ENCODE data around the gene PCDH9. TPM values are rescaled to one million over a fixed set of nuclear protein-coding genes. Genes with fewer than 3 reads are reported as not detected.

The PCDH9 gene
- total and polyA plus RNA-seq, 2 of the 4 experiments (the other 2 are of a cell fraction), result 2.2 to 10.2 TPM

- no peak overlapping the region for H4K91ac ChIP-seq (ENCODE audit: insufficient read depth, low read depth, low read length)
- H2AK9ac ChIP-seq (replicated peaks; ENCODE audit: low read depth, low read length, poor library complexity), result no peak overlapping the region
- ATAC-seq (ENCODE audit: low read depth), result peak; percentile 84
- WGBS, 2 experiments (ENCODE audit: extremely low coverage in 2 of 2, insufficient read length in 1 of 2), result no CpG with 5 or more reads among the region's 1 CpG
- H3K4me2 ChIP-seq (ENCODE audit: low read depth, low read length), result no peak overlapping the region; the same call in 1 of the 2 replicates
- H3K56ac ChIP-seq (ENCODE audit: extremely low read depth, insufficient read depth, low read length), result no peak overlapping the region
- no peak overlapping the region for H4K5ac ChIP-seq (ENCODE audit: low read depth, low read length)
- BruUV-seq (replicated peaks), result no TSS peak
- no peak overlapping the region for H2BK20ac ChIP-seq (ENCODE audit: low read depth, low read length)
- no peak overlapping the region for H2BK5ac ChIP-seq (ENCODE audit: low read depth, low read length, poor library complexity, severe bottlenecking)
- no peak overlapping the region for H2AK5ac ChIP-seq (ENCODE audit: low read depth, low read length)
- H3K4me1 ChIP-seq (ENCODE audit: control insufficient read depth, insufficient read depth, low read length), result peaks cover 3% of the 10 kb centered on the region
- H4K8ac ChIP-seq (ENCODE audit: low read depth in 2 of 2, low read length in 2 of 2), result no peak overlapping the region; a peak in 1 of 4 replicates
- ChIA-PET CTCF (no interaction called here), POLR2A (ENCODE audit: unreplicated experiment) (no interaction called here)
- no peak overlapping the region for H2BK120ac ChIP-seq (ENCODE audit: low read depth, low read length)
- no peak overlapping the region for H2BK15ac ChIP-seq (ENCODE audit: low read depth, low read length)
- no peaks in the 10 kb centered on the region for H4K20me1 ChIP-seq (ENCODE audit: insufficient read depth, low read length)
- H2AFZ ChIP-seq (replicated peaks; ENCODE audit: low read length, poor library complexity), result no peak overlapping the region
- H3K18ac ChIP-seq (ENCODE audit: low read depth, low read length), result no peak overlapping the region
- H3K9ac ChIP-seq (ENCODE audit: low read depth, low read length), result no peak overlapping the region
- H3K4ac ChIP-seq (ENCODE audit: low read depth, low read length), result no peak overlapping the region
- in situ Hi-C loops (cut with MboI; ENCODE audit: low sequenced_read_pairs) (no loop called here), intact Hi-C loops (cut with micrococcal nuclease) (no loop called here), dilution Hi-C loops (cut with HindIII; ENCODE audit: low sequenced_read_pairs, unreplicated experiment) (no loop called here)
- no peaks in the 10 kb centered on the region for H3K27me3 ChIP-seq (ENCODE audit: control insufficient read depth, insufficient read depth, low read length)
- H3K9me3 ChIP-seq (ENCODE audit: control insufficient read depth, insufficient read depth, low read length), result no peaks in the 10 kb centered on the region
- no peaks in the 10 kb centered on the region for H3K79me1 ChIP-seq (ENCODE audit: low read depth in 1 of 2, low read length in 2 of 2)
- no peak overlapping the region for H3K14ac ChIP-seq (replicated peaks; ENCODE audit: low read depth, low read length)
- peak; percentile 96 for DNase-seq
- H3K27ac ChIP-seq (ENCODE audit: insufficient read depth, low read length), result no peak overlapping the region
- TF ChIP-seq MAZ (IDR thresholded peaks at IDR 0.05; ENCODE audit: borderline replicate concordance, low read depth, low read length), result 0 out of 2 replicates have a peak, but pooled peaks have one; percentile 18
- TF ChIP-seq BHLHE40 (IDR thresholded peaks at IDR 0.05; ENCODE audit: low read depth, low read length), result peak; percentile 83
- peak; percentile 73 for TF ChIP-seq FOS (IDR thresholded peaks at IDR 0.05; ENCODE audit: low read depth, low read length)
- peak; percentile 8; the same call in 1 of the 2 replicates for TF ChIP-seq NFE2L2 (IDR thresholded peaks at IDR 0.05; ENCODE audit: low read depth, low read length)
- TF ChIP-seq RFX5 (IDR thresholded peaks at IDR 0.05; ENCODE audit: low read depth, low read length), result no peak
- peak; percentile 27 for TF ChIP-seq RCOR1 (IDR thresholded peaks at IDR 0.05; ENCODE audit: insufficient replicate concordance, low read length)
- peak; percentile 94 for TF ChIP-seq CEBPB (IDR thresholded peaks at IDR 0.05; ENCODE audit: low read depth, low read length)
- TF ChIP-seq CHD1 (IDR thresholded peaks at IDR 0.05; ENCODE audit: low read depth, low read length), result no peak
- no peak for TF ChIP-seq USF2 (IDR thresholded peaks at IDR 0.05; ENCODE audit: low read depth, low read length)
- no peak overlapping the region for H3K23ac ChIP-seq (ENCODE audit: low read depth, low read length)
- H3K9me1 ChIP-seq (ENCODE audit: insufficient read depth, low read length), result no peaks in the 10 kb centered on the region
- no peak overlapping the region for H3K4me3 ChIP-seq (ENCODE audit: insufficient read depth, low read depth, low read length)
- no peaks in the 10 kb centered on the region for H3K36me3 ChIP-seq (ENCODE audit: control insufficient read depth, insufficient read depth, low read length)
These were observed 110.6 kb downstream of the PCDH9 start for GRCh38 chr13:67119481-67119894.

Measured in IMR-90 (cell line).